Measurements from ENCODE around the gene TGFBR3. TPM values are rescaled to one million over a fixed set of nuclear protein-coding genes. Genes with fewer than 3 reads are reported as not detected.

Gene TGFBR3
- total and polyA plus RNA-seq, 3 experiments from 2014 or later: 28.8 to 78.5 (median 29.9) TPM

DNA sequence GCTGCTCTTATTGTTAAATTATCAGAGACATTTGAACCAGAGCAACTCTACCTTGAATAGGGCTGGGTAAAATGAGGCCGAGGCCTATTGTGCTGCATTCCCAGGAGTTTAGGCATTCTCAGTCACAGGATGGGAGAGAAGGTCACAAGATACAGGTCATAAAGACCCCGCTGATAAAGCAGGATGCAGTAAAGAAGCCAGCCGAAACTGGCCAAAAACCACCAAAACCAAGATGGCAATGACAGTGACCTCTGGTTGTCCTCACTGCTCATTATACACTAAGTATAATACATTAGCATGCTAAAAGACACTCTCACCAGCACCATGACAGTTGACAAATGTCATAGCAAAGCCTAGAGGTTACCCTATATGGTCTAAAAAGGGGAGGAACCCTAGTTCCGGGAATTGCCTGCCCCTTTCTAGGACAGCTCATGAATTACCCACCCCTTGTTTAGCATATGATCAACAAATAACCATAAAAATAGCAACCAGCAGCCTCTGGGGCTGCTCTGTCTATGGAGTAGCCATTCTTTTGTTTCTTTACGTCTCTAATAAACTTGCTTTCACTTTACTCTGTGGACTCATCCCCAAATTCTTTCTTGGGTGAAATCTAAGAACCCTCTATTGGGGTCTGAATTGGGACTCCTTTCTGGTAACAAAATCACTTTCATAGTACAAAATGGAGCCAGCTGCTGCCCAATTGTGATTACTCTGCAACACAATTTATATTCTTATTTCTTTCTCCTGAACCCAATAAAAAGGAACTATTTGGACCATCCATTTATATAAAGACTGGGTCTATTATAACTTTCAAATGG is 179.6 kb downstream of the TGFBR3 start:
- peaks cover 13% of the 10 kb centered on the region for H3K36me3 ChIP-seq (ENCODE audit: insufficient read depth, low read length)
- POLR2A ChIA-PET: no interaction called here
- Mint-ChIP-seq H3K36me3 (peaks cover 36 to 86% (median 42%) of the 10 kb centered on the region in 3 donors), H3K4me3 (no peak overlapping the region), H3K27ac (peak overlapping the region in 1 of 8 donors; percentile 38), H3K4me1 (peaks cover 10 to 33% (median 21%) of the 10 kb centered on the region in 3 donors), H3K27me3 (no peaks in the 10 kb centered on the region), H3K9me3 (no peaks in the 10 kb centered on the region)
- H3K4me3 ChIP-seq (ENCODE audit: low read length): no peak overlapping the region
- DNase-seq: no peak
- H3K27ac ChIP-seq (ENCODE audit: low read depth, low read length): peak overlapping the region; percentile 62
- no peaks in the 10 kb centered on the region for H3K4me1 ChIP-seq (ENCODE audit: insufficient read depth, low read length)
- CTCF ChIA-PET: interaction anchor here (0.6 to 1.9 kb wide), 2 partner anchors 53 to 194 kb away, joined by 3 to 5 read pairs; no protein-coding TSS in a partner anchor
- H3K27me3 ChIP-seq (ENCODE audit: insufficient read depth, low read length, poor library complexity, severe bottlenecking): no peaks in the 10 kb centered on the region
- H3K9me3 ChIP-seq (ENCODE audit: low read length): no peaks in the 10 kb centered on the region

DNA sequence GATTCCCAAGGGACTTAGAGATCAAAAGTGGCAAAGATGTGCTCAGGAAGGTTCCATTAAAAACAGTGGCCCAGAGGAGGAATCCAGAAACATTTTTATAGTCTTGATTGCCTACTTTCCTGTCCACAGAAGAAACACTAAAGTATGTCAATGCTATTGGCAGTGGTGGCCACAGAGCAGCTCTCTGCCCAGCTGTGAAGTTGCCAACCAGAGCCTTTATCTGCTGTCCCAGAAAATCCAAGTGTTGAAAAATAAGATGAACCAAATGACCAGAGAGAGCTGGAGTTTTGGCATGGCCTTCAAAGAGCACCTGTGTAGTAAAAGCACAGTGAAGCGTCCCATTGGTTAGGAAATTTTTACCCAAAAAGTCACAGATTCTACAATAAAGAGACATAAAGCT is 181.2 kb downstream of the TGFBR3 start:
- no peak for DNase-seq
- Histone ChIP-seq H3K36me3 (ENCODE audit: insufficient read depth, low read length) (peaks cover 8% of the 10 kb centered on the region), H3K27me3 (ENCODE audit: insufficient read depth, low read length, poor library complexity, severe bottlenecking) (no peaks in the 10 kb centered on the region), H3K27ac (ENCODE audit: low read depth, low read length) (no peak overlapping the region), H3K4me3 (ENCODE audit: low read length) (no peak overlapping the region), H3K9me3 (ENCODE audit: low read length) (no peaks in the 10 kb centered on the region), H3K4me1 (ENCODE audit: insufficient read depth, low read length) (no peaks in the 10 kb centered on the region)
- Mint-ChIP-seq H3K36me3 (peaks cover 31 to 82% (median 37%) of the 10 kb centered on the region in 3 donors), H3K9me3 (no peaks in the 10 kb centered on the region), H3K27ac (peak overlapping the region in 3 of 8 donors; percentile 12 to 76 (median 18)), H3K27me3 (no peaks in the 10 kb centered on the region), H3K4me1 (peaks cover 21 to 41% (median 22%) of the 10 kb centered on the region in 3 donors), H3K4me3 (no peak overlapping the region)
- ChIA-PET CTCF (no interaction called here), POLR2A (no interaction called here)

DNA sequence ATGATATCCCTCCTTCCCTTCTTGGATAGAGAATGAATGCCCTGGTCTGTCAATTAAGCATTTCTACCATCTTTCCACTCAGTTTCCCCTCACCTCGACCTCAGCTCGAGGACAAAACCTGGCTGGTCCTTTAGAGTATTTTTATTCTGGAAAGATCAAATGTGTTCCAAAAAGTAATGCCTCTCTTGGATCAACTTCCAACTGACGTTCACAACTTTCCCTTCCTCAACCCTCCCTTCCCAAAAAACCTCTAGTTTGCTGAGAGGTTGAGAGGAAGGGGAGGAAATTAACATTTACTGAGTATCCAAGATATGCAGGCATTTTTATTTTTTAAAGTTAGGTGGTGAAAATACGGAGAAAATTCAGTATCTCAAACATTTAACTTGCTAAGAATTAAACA is 182.9 kb downstream of the TGFBR3 start:
- Mint-ChIP-seq H3K27me3 (no peaks in the 10 kb centered on the region), H3K4me3 (no peak overlapping the region), H3K4me1 (peaks cover 32 to 57% (median 37%) of the 10 kb centered on the region in 3 donors), H3K27ac (peak overlapping the region in 1 of 8 donors; percentile 50), H3K9me3 (no peaks in the 10 kb centered on the region), H3K36me3 (peaks cover 36 to 71% (median 38%) of the 10 kb centered on the region in 3 donors)
- ChIA-PET CTCF (no interaction called here), POLR2A (no interaction called here)
- Histone ChIP-seq H3K4me1 (ENCODE audit: insufficient read depth, low read length) (peaks cover 12% of the 10 kb centered on the region), H3K27ac (ENCODE audit: low read depth, low read length) (no peak overlapping the region), H3K4me3 (ENCODE audit: low read length) (no peak overlapping the region), H3K9me3 (ENCODE audit: low read length) (no peaks in the 10 kb centered on the region), H3K27me3 (ENCODE audit: insufficient read depth, low read length, poor library complexity, severe bottlenecking) (no peaks in the 10 kb centered on the region), H3K36me3 (ENCODE audit: insufficient read depth, low read length) (peaks cover 4% of the 10 kb centered on the region)
- DNase-seq: no peak

DNA sequence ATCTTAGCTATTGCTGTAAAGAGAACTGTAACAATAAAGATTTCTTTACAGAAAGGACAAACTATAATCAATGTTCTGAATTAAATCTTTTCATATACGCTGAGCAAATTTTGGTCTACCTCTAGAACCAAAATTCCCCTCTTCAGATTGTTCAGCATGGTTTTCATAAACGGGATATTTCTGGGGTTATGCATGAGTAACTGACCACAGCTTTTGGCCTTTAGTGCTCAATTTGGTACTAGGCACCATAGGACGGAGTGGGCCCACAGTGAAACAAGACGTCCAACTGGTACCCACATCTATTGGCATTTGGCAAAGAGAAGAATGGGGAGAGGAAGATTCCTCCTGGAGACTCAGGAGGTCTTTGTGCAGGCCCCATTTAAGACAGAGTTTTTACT is 184.5 kb downstream of the TGFBR3 start:
- Mint-ChIP-seq H3K4me1 (peaks cover 36 to 59% (median 48%) of the 10 kb centered on the region in 3 donors), H3K27ac (peak overlapping the region in 6 of 8 donors; percentile 9 to 55 (median 35)), H3K27me3 (no peaks in the 10 kb centered on the region), H3K9me3 (no peaks in the 10 kb centered on the region), H3K36me3 (peaks cover 27 to 64% (median 28%) of the 10 kb centered on the region in 3 donors), H3K4me3 (no peak overlapping the region)
- ChIA-PET POLR2A (no interaction called here), CTCF (no interaction called here)
- Histone ChIP-seq H3K27me3 (ENCODE audit: insufficient read depth, low read length, poor library complexity, severe bottlenecking) (no peaks in the 10 kb centered on the region), H3K9me3 (ENCODE audit: low read length) (no peaks in the 10 kb centered on the region), H3K27ac (ENCODE audit: low read depth, low read length) (no peak overlapping the region), H3K4me3 (ENCODE audit: low read length) (no peak overlapping the region), H3K36me3 (ENCODE audit: insufficient read depth, low read length) (peaks cover 4% of the 10 kb centered on the region), H3K4me1 (ENCODE audit: insufficient read depth, low read length) (peaks cover 26% of the 10 kb centered on the region)
- DNase-seq: no peak

DNA sequence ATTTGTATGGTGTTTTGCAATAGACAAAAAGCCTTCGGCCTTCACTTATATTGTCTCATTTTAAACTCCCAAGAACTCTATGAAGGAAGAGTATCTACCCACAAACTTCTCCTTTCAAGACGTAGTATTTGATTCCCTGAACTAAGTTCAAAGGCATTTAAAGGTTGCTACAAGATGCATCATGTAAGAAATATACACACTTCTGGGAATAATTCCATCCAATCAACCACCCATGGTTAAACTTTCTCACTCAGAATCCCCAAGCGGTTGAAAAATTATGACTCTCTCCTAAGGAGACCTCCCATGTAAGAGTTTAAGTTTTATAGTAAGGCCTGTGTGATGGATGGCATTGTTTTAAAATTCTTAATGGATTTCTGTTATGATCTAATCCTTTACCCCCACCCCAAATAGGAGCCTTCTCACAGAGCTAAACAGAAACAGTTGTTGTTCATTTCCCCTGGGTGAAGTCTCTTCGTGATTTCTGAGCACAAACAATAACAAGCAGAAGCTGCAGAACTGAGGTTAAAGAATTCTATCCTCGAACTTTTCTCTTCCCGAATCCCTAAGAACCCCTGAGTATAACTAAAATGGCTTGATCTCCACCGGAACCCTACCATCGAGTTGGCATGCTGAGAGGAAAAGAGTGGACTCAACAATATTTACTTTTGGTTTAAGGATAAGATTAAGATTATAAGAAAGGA is 185.0 kb downstream of the TGFBR3 start:
- no peaks in the 10 kb centered on the region for H3K9me3 ChIP-seq (ENCODE audit: low read length)
- POLR2A ChIA-PET: no interaction called here
- H3K4me3 Mint-ChIP-seq: no peak overlapping the region
- no peak overlapping the region for H3K27ac ChIP-seq (ENCODE audit: low read depth, low read length)
- peaks cover 27% of the 10 kb centered on the region for H3K4me1 ChIP-seq (ENCODE audit: insufficient read depth, low read length)
- H3K9me3 Mint-ChIP-seq: no peaks in the 10 kb centered on the region
- peaks cover 4% of the 10 kb centered on the region for H3K36me3 ChIP-seq (ENCODE audit: insufficient read depth, low read length)
- CTCF ChIA-PET: no interaction called here
- H3K27ac Mint-ChIP-seq: peak overlapping the region in 6 of 8 donors; percentile 9 to 55 (median 36)
- peaks cover 41 to 64% (median 50%) of the 10 kb centered on the region in 3 donors for H3K4me1 Mint-ChIP-seq
- DNase-seq: no peak
- H3K27me3 ChIP-seq (ENCODE audit: insufficient read depth, low read length, poor library complexity, severe bottlenecking): no peaks in the 10 kb centered on the region
- H3K27me3 Mint-ChIP-seq: no peaks in the 10 kb centered on the region
- H3K4me3 ChIP-seq (ENCODE audit: low read length): no peak overlapping the region
- peaks cover 32 to 63% (median 33%) of the 10 kb centered on the region in 3 donors for H3K36me3 Mint-ChIP-seq

DNA sequence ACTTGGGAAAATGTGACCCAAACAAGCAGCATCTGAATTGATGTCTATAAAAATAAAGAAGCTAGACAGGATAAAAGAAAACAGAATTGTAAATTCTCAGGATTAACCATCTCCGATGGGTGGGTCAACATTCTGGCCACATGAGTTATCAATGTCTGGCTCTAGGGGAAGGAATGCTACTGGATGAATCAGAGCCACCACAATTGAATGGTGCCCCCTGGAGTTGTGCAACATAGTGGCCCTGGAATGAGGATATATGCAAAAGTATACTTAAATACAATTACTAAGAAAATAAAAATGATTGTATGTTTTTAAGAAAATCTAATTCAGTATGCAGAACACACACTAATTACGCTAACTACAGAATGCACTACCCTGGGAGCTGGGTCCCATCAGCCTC is 185.6 kb downstream of the TGFBR3 start:
- H3K27me3 ChIP-seq (ENCODE audit: insufficient read depth, low read length, poor library complexity, severe bottlenecking): no peaks in the 10 kb centered on the region
- no peaks in the 10 kb centered on the region for H3K27me3 Mint-ChIP-seq
- H3K4me1 Mint-ChIP-seq: peaks cover 41 to 66% (median 51%) of the 10 kb centered on the region in 3 donors
- H3K27ac Mint-ChIP-seq: peak overlapping the region in 5 of 8 donors; percentile 40 to 74 (median 55)
- peaks cover 36 to 63% (median 37%) of the 10 kb centered on the region in 3 donors for H3K36me3 Mint-ChIP-seq
- H3K4me3 Mint-ChIP-seq: no peak overlapping the region
- CTCF ChIA-PET: no interaction called here
- no peaks in the 10 kb centered on the region for H3K9me3 Mint-ChIP-seq
- peaks cover 9% of the 10 kb centered on the region for H3K36me3 ChIP-seq (ENCODE audit: insufficient read depth, low read length)
- no peak overlapping the region for H3K4me3 ChIP-seq (ENCODE audit: low read length)
- no peak for DNase-seq
- H3K27ac ChIP-seq (ENCODE audit: low read depth, low read length): no peak overlapping the region
- no peaks in the 10 kb centered on the region for H3K9me3 ChIP-seq (ENCODE audit: low read length)
- POLR2A ChIA-PET: no interaction called here
- peaks cover 27% of the 10 kb centered on the region for H3K4me1 ChIP-seq (ENCODE audit: insufficient read depth, low read length)

DNA sequence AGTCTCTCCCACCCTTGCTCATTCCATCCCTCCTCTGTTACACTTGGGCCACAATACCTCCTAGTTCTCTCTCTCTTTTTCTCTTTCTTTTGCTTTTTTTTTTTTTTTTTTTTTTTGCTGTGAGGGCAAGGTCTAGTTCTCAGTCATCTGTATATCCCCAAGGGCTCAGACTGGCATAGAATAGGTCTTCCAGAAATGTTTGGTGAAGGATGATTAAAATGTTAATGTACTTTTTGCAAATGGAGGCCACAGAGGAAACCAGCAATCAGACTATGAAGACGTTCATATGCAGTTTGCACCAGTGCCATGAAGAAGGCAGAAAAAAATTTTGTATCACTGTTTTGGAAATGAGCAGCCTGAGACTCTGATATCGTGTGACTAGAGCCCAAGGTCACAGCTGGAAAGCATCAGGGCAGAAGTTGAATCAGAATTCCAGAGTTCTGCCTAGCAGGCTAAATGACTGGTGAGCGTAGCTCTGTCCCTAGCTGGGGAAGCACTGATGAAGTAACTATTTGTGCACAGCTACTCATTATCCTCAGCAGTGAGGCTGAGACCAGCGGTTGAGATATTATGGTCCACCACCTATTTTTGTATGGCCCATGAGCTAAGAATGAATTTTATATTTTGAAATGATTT is 186.5 kb downstream of the TGFBR3 start:
- Histone ChIP-seq H3K27ac (ENCODE audit: low read depth, low read length) (no peak overlapping the region), H3K27me3 (ENCODE audit: insufficient read depth, low read length, poor library complexity, severe bottlenecking) (no peaks in the 10 kb centered on the region), H3K9me3 (ENCODE audit: low read length) (no peaks in the 10 kb centered on the region), H3K4me3 (ENCODE audit: low read length) (no peak overlapping the region), H3K4me1 (ENCODE audit: insufficient read depth, low read length) (peaks cover 27% of the 10 kb centered on the region), H3K36me3 (ENCODE audit: insufficient read depth, low read length) (peaks cover 11% of the 10 kb centered on the region)
- no peak for DNase-seq
- peaks cover 34 to 65% (median 37%) of the 10 kb centered on the region in 3 donors for H3K36me3 Mint-ChIP-seq
- CTCF ChIA-PET: no interaction called here
- H3K4me1 Mint-ChIP-seq: peaks cover 41 to 61% (median 47%) of the 10 kb centered on the region in 3 donors
- no peaks in the 10 kb centered on the region for H3K27me3 Mint-ChIP-seq
- peak overlapping the region; percentile 2 to 92 (median 70) for H3K27ac Mint-ChIP-seq
- H3K4me3 Mint-ChIP-seq: peak overlapping the region in 3 of 7 donors; percentile 16 to 53 (median 38)
- POLR2A ChIA-PET: no interaction called here
- no peaks in the 10 kb centered on the region for H3K9me3 Mint-ChIP-seq

Measured in CD8-positive, alpha-beta memory T cell (primary cell).